H1 (cell line): ENCODE data around the gene NDUFB3. TPM values are rescaled to one million over a fixed set of nuclear protein-coding genes. Genes with fewer than 3 reads are reported as not detected.

ENCODE experiments used
- CTCF ChIA-PET: fragments of 300-600 bp; sonication (Branson Sonifier 250); formaldehyde crosslinking; loops from one replicate; lab custom pipeline; 2021; ENCODE audit not compliant: partially characterized antibody; lab: Charles Lee
- POLR2A ChIA-PET: fragments of 300-600 bp; sonication (Branson Sonifier 250); formaldehyde crosslinking; loops from one replicate; lab custom pipeline; 2021; ENCODE audit warnings: inconsistent platforms; ENCODE audit not compliant: partially characterized antibody; lab: Charles Lee
- DNase-seq, 2 experiments: peaks; one replicate each; pipeline versions ENCODE4 v3.0.0 to v3.0.0-alpha.2; 2010 to 2022; ENCODE audit warnings: low spot score in 2 of 2, low read depth in 1 of 2, mixed read lengths in 1 of 2
- FAIRE-seq: peaks from 2 replicates; lab custom pipeline; 2011; peaks lifted over from hg19 to GRCh38; lab: Jason Lieb, UNC
- H2AFZ ChIP-seq: 2 replicates; pipeline ENCODE4 v1.8.1; 2012; ENCODE audit warnings: low read length, inconsistent platforms
- H2AK5ac ChIP-seq: 2 replicates; pipeline ENCODE4 v1.6.1; 2013; ENCODE audit warnings: low read depth, low read length
- H2BK120ac ChIP-seq: replicated peaks from 2 replicates; pipeline ENCODE3; 2013; ENCODE audit warnings: low read depth, low read length, inconsistent platforms
- H2BK12ac ChIP-seq: 2 replicates; pipeline ENCODE4 v1.6.1; 2013; ENCODE audit warnings: low read depth, low read length
- H2BK15ac ChIP-seq: 2 replicates; pipeline ENCODE4 v1.6.1; 2013; ENCODE audit warnings: low read length
- H2BK20ac ChIP-seq: 2 replicates; pipeline ENCODE4 v1.6.1; 2013; ENCODE audit warnings: low read length
- H2BK5ac ChIP-seq: 2 replicates; pipeline ENCODE4 v1.6.1; 2013; ENCODE audit warnings: low read depth, low read length
- H3K14ac ChIP-seq: 2 replicates; pipeline ENCODE4 v1.6.1; 2013; ENCODE audit warnings: inconsistent platforms; ENCODE audit not compliant: insufficient read length
- H3K18ac ChIP-seq: 2 replicates; pipeline ENCODE4 v1.6.1; 2013; ENCODE audit warnings: low read length; ENCODE audit errors: extremely low read depth
- H3K23ac ChIP-seq: 2 replicates; pipeline ENCODE4 v1.6.1; 2013; ENCODE audit warnings: inconsistent platforms; ENCODE audit not compliant: insufficient read length
- H3K23me2 ChIP-seq: 2 replicates; pipeline ENCODE4 v1.6.1; 2013; ENCODE audit warnings: low read depth, low read length
- H3K27ac ChIP-seq: 2 replicates; pipeline ENCODE4 v1.6.1; 2011; ENCODE audit warnings: low read depth, low read length, inconsistent platforms
- H3K27me3 ChIP-seq, 4 experiments: replicated peaks in 1 of 4; 1 replicate in 1 of 4; 2 replicates in 3 of 4; pipeline versions ENCODE4 v1.6.1 to v1.8.1; 2011 to 2013; ENCODE audit warnings: low read length in 3 of 4, mild to moderate bottlenecking in 3 of 4, inconsistent platforms in 2 of 4, mixed read lengths in 2 of 4, moderate library complexity in 1 of 4; ENCODE audit not compliant: control insufficient read depth in 3 of 4, insufficient read depth in 3 of 4; ENCODE audit errors: extremely low read depth in 1 of 4
- H3K36me3 ChIP-seq, 4 experiments: 2 replicates each; pipeline versions ENCODE4 v1.6.1 to v1.8.1; 2011 to 2013; ENCODE audit warnings: mild to moderate bottlenecking in 4 of 4, low read length in 3 of 4, moderate library complexity in 2 of 4, control low read depth in 1 of 4, inconsistent platforms in 1 of 4; ENCODE audit not compliant: insufficient read depth in 4 of 4, control insufficient read depth in 2 of 4
- H3K4ac ChIP-seq: replicated peaks from 2 replicates; pipeline ENCODE3; 2013; ENCODE audit warnings: low read length, low read depth, mixed read lengths, inconsistent platforms; ENCODE audit not compliant: insufficient read length
- H3K4me1 ChIP-seq, 4 experiments: replicated peaks in 1 of 4; 1 replicate in 1 of 4; 2 replicates in 3 of 4; pipeline versions ENCODE4 v1.6.1 to v1.8.1; 2011 to 2013; ENCODE audit warnings: low read length in 3 of 4, inconsistent platforms in 2 of 4, mixed read lengths in 1 of 4; ENCODE audit not compliant: insufficient read depth in 4 of 4, control insufficient read depth in 3 of 4
- H3K4me2 ChIP-seq, 2 experiments: 2 replicates each; pipeline versions ENCODE4 v1.6.1 to v1.8.1; 2011 to 2013; ENCODE audit warnings: low read depth in 2 of 2, low read length in 2 of 2, control low read depth in 1 of 2, inconsistent platforms in 1 of 2, mild to moderate bottlenecking in 1 of 2; ENCODE audit not compliant: insufficient read depth in 1 of 2
- H3K4me3 ChIP-seq, 4 experiments: fragments of 200-600, 300-600 bp in 1 of 4; sonication (generic), shearing (Covaris generic), sonication (Bioruptor Twin) in 1 of 4; 2 replicates each; pipeline versions ENCODE4 v1.5.1 to v1.8.1; 2011 to 2016; ENCODE audit warnings: low read length in 4 of 4, low read depth in 3 of 4, control low read depth in 2 of 4, inconsistent platforms in 2 of 4, mild to moderate bottlenecking in 2 of 4, mixed read lengths in 1 of 4, moderate library complexity in 1 of 4; ENCODE audit not compliant: insufficient read depth in 2 of 4; ENCODE audit errors: extremely low read depth in 1 of 4
- H3K56ac ChIP-seq: replicated peaks from 2 replicates; pipeline ENCODE3; 2013; ENCODE audit warnings: low read depth, mild to moderate bottlenecking, mixed read lengths, low read length, inconsistent platforms; ENCODE audit not compliant: insufficient read length
- H3K79me1 ChIP-seq: 2 replicates; pipeline ENCODE4 v1.6.1; 2013; ENCODE audit warnings: low read depth, low read length, control low read depth
- H3K79me2 ChIP-seq, 2 experiments: 2 replicates each; pipeline versions ENCODE4 v1.6.1 to v1.8.1; 2012 to 2013; ENCODE audit warnings: low read length in 2 of 2, mild to moderate bottlenecking in 2 of 2, inconsistent platforms in 1 of 2; ENCODE audit not compliant: insufficient read depth in 2 of 2, control insufficient read depth in 1 of 2
- H3K9ac ChIP-seq, 4 experiments: replicated peaks in 1 of 4; 1 replicate in 1 of 4; 2 replicates in 3 of 4; pipeline versions ENCODE4 v1.6.1 to v1.8.1; 2011 to 2013; ENCODE audit warnings: low read depth in 3 of 4, low read length in 3 of 4, control low read depth in 2 of 4, mild to moderate bottlenecking in 2 of 4, moderate library complexity in 2 of 4, inconsistent platforms in 1 of 4; ENCODE audit errors: extremely low read depth in 1 of 4
- H3K9me3 ChIP-seq, 2 experiments: 2 replicates each; pipeline versions ENCODE4 v1.6.1 to v1.8.1; 2012 to 2013; ENCODE audit warnings: mild to moderate bottlenecking in 2 of 2, moderate library complexity in 2 of 2, control low read depth in 1 of 2, inconsistent platforms in 1 of 2, low read depth in 1 of 2, low read length in 1 of 2, mixed read lengths in 1 of 2; ENCODE audit not compliant: insufficient read depth in 2 of 2
- H4K20me1 ChIP-seq, 2 experiments: replicated peaks in 1 of 2; 2 replicates each; pipeline versions ENCODE3 to v1.8.1; 2011 to 2013; ENCODE audit warnings: inconsistent platforms in 2 of 2, low read length in 2 of 2, mild to moderate bottlenecking in 1 of 2; ENCODE audit not compliant: insufficient read depth in 2 of 2, control insufficient read depth in 1 of 2
- H4K5ac ChIP-seq: 2 replicates; pipeline ENCODE4 v1.6.1; 2013; ENCODE audit warnings: low read length, low read depth, mixed read lengths, inconsistent platforms; ENCODE audit not compliant: insufficient read length
- H4K8ac ChIP-seq: 2 replicates; pipeline ENCODE4 v1.8.0; 2013; ENCODE audit warnings: mild to moderate bottlenecking, moderate library complexity, low read length, inconsistent platforms; ENCODE audit not compliant: insufficient read depth; ENCODE audit errors: extremely low read depth
- H4K91ac ChIP-seq: replicated peaks from 2 replicates; pipeline ENCODE3; 2013; ENCODE audit warnings: low read length, mixed read lengths, inconsistent platforms; ENCODE audit not compliant: insufficient read length
- ATF2 ChIP-seq: IDR thresholded peaks from 2 replicates; pipeline ENCODE4 v1.6.1; 2012; ENCODE audit warnings: low read length, inconsistent platforms
- CBX8 ChIP-seq: fragments of 300-800, 300-1000 bp; sonication (generic); IDR thresholded peaks from 2 replicates; pipeline ENCODE4 v1.7.1; 2016; ENCODE audit warnings: low read depth, low read length, borderline replicate concordance
- E2F6 ChIP-seq: IDR thresholded peaks from 2 replicates; pipeline ENCODE4 v1.6.1; 2012; ENCODE audit warnings: inconsistent platforms
- JUND ChIP-seq: IDR thresholded peaks from 2 replicates; pipeline ENCODE4 v1.6.1; 2011; ENCODE audit warnings: mild to moderate bottlenecking, improper control_type of control experiment, low read length
- MAX ChIP-seq: IDR thresholded peaks from 2 replicates; pipeline ENCODE4 v1.6.1; 2012; ENCODE audit warnings: inconsistent platforms
- SAP30 ChIP-seq: fragments of 300-600 bp; sonication (generic); IDR thresholded peaks from 2 replicates; pipeline ENCODE4 v1.7.1; 2012; ENCODE audit warnings: low read length, moderate library complexity, mild to moderate bottlenecking, inconsistent platforms; ENCODE audit not compliant: insufficient read depth, insufficient replicate concordance
- TAF1 ChIP-seq: IDR thresholded peaks from 2 replicates; pipeline ENCODE4 v1.6.1; 2011; ENCODE audit warnings: mild to moderate bottlenecking, low read depth, low read length
- WGBS, 2 experiments: shearing (Covaris generic) in 1 of 2; methylation state at CpG; one replicate each; pipeline versions ENCODE4 v1.1.6 to v1.1.7; 2013 to 2015; ENCODE audit warnings: low lambda C conversion rate in 2 of 2, mixed read lengths in 2 of 2, inconsistent platforms in 1 of 2, low coverage in 1 of 2, missing lambda C conversion rate in 1 of 2; ENCODE audit not compliant: insufficient replicate concordance in 2 of 2, insufficient coverage in 1 of 2, insufficient read length in 1 of 2; ENCODE audit errors: extremely low coverage in 1 of 2, missing lambda C conversion rate in 1 of 2; 5-methylcytosine and 5-hydroxymethylcytosine counted together
- polyA plus RNA-seq, 7 experiments: library from polyadenylated mRNA; depleted of rRNA in 3 of 7; stranded (reverse) in 5 of 7; unstranded in 2 of 7; fragments of >200 nt in 5 of 7; fragments of 200-250 nt in 2 of 7; gene quantifications; 1 replicate in 5 of 7; 2 replicates in 1 of 7; 4 replicates in 1 of 7; pipeline versions ENCODE4 v1.2.1 to v1.2.3, GENCODE V29; 2011 to 2013; ENCODE audit warnings: missing spikeins in 2 of 7, mixed read lengths in 2 of 7
- total RNA-seq: library from RNA; stranded (reverse); fragmentation: NEBNext Ultra II Directional; extraction: Animal tissue kit (Norgen Biotek cat#: 25700); gene quantifications from 2 replicates; pipeline ENCODE4 v1.2.1, GENCODE V29; 2021

The NDUFB3 gene
- total and polyA plus RNA-seq, 2 of the 8 experiments (the other 6 are each of a cell fraction or from before 2014, with no cell fraction given): 38.2 to 55.3 TPM

DNA sequence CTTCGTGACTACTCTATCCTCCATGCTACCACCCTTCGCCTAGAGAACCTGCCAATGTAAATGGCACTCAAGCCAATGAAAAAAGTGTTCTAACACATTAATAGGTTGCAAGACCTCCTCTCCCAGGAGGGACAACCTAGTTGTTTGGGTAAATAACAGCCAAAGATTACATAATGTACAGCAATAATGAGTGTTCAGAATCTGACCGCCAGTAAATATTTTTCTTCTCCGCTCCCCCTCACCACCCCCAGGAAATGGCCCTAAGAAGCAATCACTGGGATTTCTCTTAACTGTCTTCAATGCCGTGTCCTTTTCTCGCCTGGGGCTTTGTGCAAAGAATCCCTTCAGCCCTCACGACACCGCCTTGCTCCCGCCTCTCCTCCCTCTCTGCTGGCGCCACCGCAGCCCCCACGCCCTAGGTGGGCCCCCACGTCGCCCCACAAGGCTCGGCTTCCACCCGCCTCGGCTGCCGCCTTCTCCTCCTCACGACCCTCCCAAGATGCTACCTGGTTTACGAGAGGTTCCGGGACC lies 788 bp upstream of the NDUFB3 start:
- Histone ChIP-seq H2BK5ac (no peak overlapping the region), H4K8ac (no peak overlapping the region), H3K4ac (no peak overlapping the region), H3K27me3 (no peaks in the 10 kb centered on the region), H3K9me3 (no peaks in the 10 kb centered on the region), H2BK120ac (no peak overlapping the region), H3K4me3 (peak overlapping the region; percentile 82 to 99 (median 87)), H3K36me3 (no peaks in the 10 kb centered on the region), H2BK20ac (no peak overlapping the region), H3K18ac (no peak overlapping the region), H3K14ac (no peak overlapping the region), H3K27ac (no peak overlapping the region), H2BK12ac (no peak overlapping the region), H3K23me2 (peaks cover 4% of the 10 kb centered on the region), H3K23ac (no peak overlapping the region), H3K4me1 (peaks cover 0 to 3% (median 0%) of the 10 kb centered on the region in 4 experiments; a peak in 2 of 7 replicates), H3K79me1 (no peaks in the 10 kb centered on the region), H3K4me2 (peak overlapping the region; percentile 68 to 82), H2BK15ac (no peak overlapping the region), H4K20me1 (no peaks in the 10 kb centered on the region), H3K9ac (peak overlapping the region; percentile 69 to 94 (median 86); a peak in 6 of 7 replicates), H4K5ac (no peak overlapping the region), H2AFZ (peak overlapping the region; percentile 36; the same call in 1 of the 2 replicates), H4K91ac (no peak overlapping the region), H2AK5ac (no peak overlapping the region), H3K56ac (no peak overlapping the region), H3K79me2 (peaks cover 0 to 30% of the 10 kb centered on the region in 2 experiments; a peak in 2 of 4 replicates)
- 2% methylated on average over 20 of the region's 21 CpGs; no CpG with 5 or more reads in 1 of the 2 experiments for WGBS, 2 experiments
- DNase-seq (no peak), FAIRE-seq (no peak)
- TF ChIP-seq CBX8 (no peak), SAP30 (no peak), ATF2 (no peak), MAX (no peak), JUND (no peak), E2F6 (no peak), TAF1 (no peak)
- ChIA-PET POLR2A (interaction anchor here (0.9 to 1.8 kb wide), 3 partner anchors 9 to 182 kb away, joined by 3 to 5 read pairs (median 5); partner anchors contain the start of genes NIF3L1 and PPIL3), CTCF (interaction anchor here (0.9 to 6.7 kb wide), 14 partner anchors 8 to 263 kb away, joined by 3 to 102 read pairs (median 4); partner anchors contain the start of gene ORC2)
